Adrenal gland (tissue), 5 donors: ENCODE data around the gene ACAT2.

Source experiments
- CTCF ChIP-seq, 6 experiments: fragments of 450-650 bp in 4 of 6; fragments of 200-600 bp in 2 of 6; sonication (generic) in 1 of 6; IDR thresholded peaks; 1 replicate in 5 of 6; 2 replicates in 1 of 6; pipeline versions ENCODE4 v1.5.1 to v1.8.0; 2016 to 2021; ENCODE audit warnings: antibody characterized with exemption in 6 of 6, mild to moderate bottlenecking in 2 of 6, moderate library complexity in 1 of 6
- POLR2A ChIP-seq, 2 donors: fragments of 450-650 bp; IDR thresholded peaks; one replicate each; pipeline ENCODE4 v1.6.1; 2017; ENCODE audit warnings: antibody characterized with exemption in 2 of 2, mild to moderate bottlenecking in 2 of 2, moderate library complexity in 1 of 2
- donor health status: DM: no; HTN: no; CAD: no.

- TF ChIP-seq CTCF (IDR thresholded peaks at IDR 0.05): no peak
- no peak for TF ChIP-seq POLR2A (IDR thresholded peaks at IDR 0.05)
Measured at GRCh38 chr6:159813781-159814180, 51.9 kb downstream of the ACAT2 start.
